Nephron progenitor cell (in vitro differentiated cells): ENCODE results near the gene PDCD1.

Source experiments
- DNase-seq: peaks from one replicate; pipeline ENCODE4 v3.0.0; 2021
- H3K27ac Mint-ChIP-seq: 2 replicates; pipeline ENCODE4 v1.8.0; 2021; ENCODE audit warnings: mild to moderate bottlenecking, moderate library complexity, mixed read lengths
- H3K27me3 Mint-ChIP-seq: 2 replicates; pipeline ENCODE4 v1.8.0; 2021; ENCODE audit warnings: mild to moderate bottlenecking, low read depth, mixed read lengths; ENCODE audit not compliant: poor library complexity
- H3K36me3 Mint-ChIP-seq: 2 replicates; pipeline ENCODE4 v1.8.0; 2021; ENCODE audit warnings: low read depth, mixed read lengths
- H3K4me1 Mint-ChIP-seq: 2 replicates; pipeline ENCODE4 v1.8.0; 2021; ENCODE audit warnings: mixed read lengths
- H3K4me3 Mint-ChIP-seq: 2 replicates; pipeline ENCODE4 v1.8.0; 2021; ENCODE audit warnings: mild to moderate bottlenecking, moderate library complexity, mixed read lengths
- H3K9me3 Mint-ChIP-seq: 2 replicates; pipeline ENCODE4 v1.8.0; 2021; ENCODE audit warnings: mild to moderate bottlenecking, moderate library complexity, mixed read lengths
- CTCF ChIP-seq: fragments of 200-600 bp; sonication (generic); IDR thresholded peaks from 2 replicates; pipeline ENCODE4 v1.5.0; 2021; ENCODE audit warnings: antibody characterized with exemption

Gene PDCD1

GRCh38 chr2:241886840-241887447, 28.2 kb upstream of the PDCD1 start:
- Mint-ChIP-seq H3K4me3 (no peak overlapping the region), H3K27me3 (peaks cover 7% of the 10 kb centered on the region), H3K27ac (no peak overlapping the region), H3K36me3 (peaks cover 37% of the 10 kb centered on the region), H3K9me3 (peaks cover 21% of the 10 kb centered on the region), H3K4me1 (peaks cover 66% of the 10 kb centered on the region)
- no peak for DNase-seq
- TF ChIP-seq CTCF = no peak

- peaks cover 37% of the 10 kb centered on the region for H3K36me3 Mint-ChIP-seq
- peaks cover 21% of the 10 kb centered on the region for H3K9me3 Mint-ChIP-seq
- TF ChIP-seq CTCF = no peak
- no peak for DNase-seq
- H3K4me3 Mint-ChIP-seq = no peak overlapping the region
- peaks cover 3% of the 10 kb centered on the region for H3K27me3 Mint-ChIP-seq
- peak overlapping the region; percentile 23 for H3K27ac Mint-ChIP-seq
- H3K4me1 Mint-ChIP-seq = peaks cover 62% of the 10 kb centered on the region
Observed at GRCh38 chr2:241885946-241886643, 27.4 kb upstream of the PDCD1 start.

- H3K4me1 Mint-ChIP-seq = peaks cover 67% of the 10 kb centered on the region
- H3K4me3 Mint-ChIP-seq = no peak overlapping the region
- H3K36me3 Mint-ChIP-seq = peaks cover 37% of the 10 kb centered on the region
- no peak overlapping the region for H3K27ac Mint-ChIP-seq
- no peak for DNase-seq
- no peak for TF ChIP-seq CTCF
- H3K9me3 Mint-ChIP-seq = peaks cover 21% of the 10 kb centered on the region
- H3K27me3 Mint-ChIP-seq = peaks cover 6% of the 10 kb centered on the region
Observed at GRCh38 chr2:241885291-241885945, 26.7 kb upstream of the PDCD1 start.

GRCh38 chr2:241884951-241885290, 26.2 kb upstream of the PDCD1 start:
- peaks cover 11% of the 10 kb centered on the region for H3K27me3 Mint-ChIP-seq
- no peak overlapping the region for H3K27ac Mint-ChIP-seq
- peaks cover 21% of the 10 kb centered on the region for H3K9me3 Mint-ChIP-seq
- peaks cover 67% of the 10 kb centered on the region for H3K4me1 Mint-ChIP-seq
- DNase-seq = no peak
- H3K4me3 Mint-ChIP-seq = no peak overlapping the region
- peaks cover 37% of the 10 kb centered on the region for H3K36me3 Mint-ChIP-seq
- TF ChIP-seq CTCF = no peak

GRCh38 chr2:241882091-241882625, 23.5 kb upstream of the PDCD1 start:
- peak; percentile 38 for DNase-seq
- peaks cover 51% of the 10 kb centered on the region for H3K4me1 Mint-ChIP-seq
- H3K9me3 Mint-ChIP-seq = peaks cover 4% of the 10 kb centered on the region
- H3K27me3 Mint-ChIP-seq = peaks cover 19% of the 10 kb centered on the region
- peak overlapping the region; percentile 71 for H3K4me3 Mint-ChIP-seq
- H3K27ac Mint-ChIP-seq = peak overlapping the region; percentile 37
- peaks cover 15% of the 10 kb centered on the region for H3K36me3 Mint-ChIP-seq
- TF ChIP-seq CTCF = no peak
